K562 (cell line): Measurements from ENCODE around the gene ZNF667. TPM values are rescaled to one million over a fixed set of nuclear protein-coding genes. Genes with fewer than 3 reads are reported as not detected.

Experiments used
- ATAC-seq: fragments of 200-7000 bp; cut with Tn5 transposase; 3 replicates; pipeline ENCODE4 v1.9.1; 2020; ENCODE audit warnings: moderate library complexity
- BruUV-seq: library from RNA; stranded (reverse); fragments of 400-500 nt; replicated peaks from 2 replicates; lab custom pipeline; 2021; lab: Mats Ljungman, UMichigan
- CTCF ChIA-PET: fragments of 300-600 bp; formaldehyde crosslinking; extraction: SDS; loops from one replicate; lab custom pipeline; 2021; ENCODE audit warnings: low intra/inter-chr PET ratio; lab: Yijun Ruan, JAX
- POLR2A ChIA-PET: fragments of 300-600, 350-650 bp; sonication (Branson Sonifier 250); formaldehyde crosslinking; extraction: SDS; loops from one replicate; lab custom pipeline; 2021; ENCODE audit warnings: antibody characterized with exemption, inconsistent platforms; lab: Yijun Ruan, JAX
- DNase-seq, 4 experiments: peaks; one replicate each; pipeline versions ENCODE4 v3.0.0 to v3.0.0-alpha.2; 2011 to 2018; ENCODE audit warnings: low spot score in 3 of 4, mixed read lengths in 3 of 4; ENCODE audit errors: extremely low read depth in 1 of 4
- FAIRE-seq: peaks from 2 replicates; lab custom pipeline; 2011; peaks lifted over from hg19 to GRCh38; lab: Jason Lieb, UNC
- H2AFZ ChIP-seq: 2 replicates; pipeline ENCODE4 v1.6.0; 2011; ENCODE audit warnings: low read depth, low read length, control low read depth, inconsistent platforms
- H3K27ac ChIP-seq: fragments of 200-600 bp; 3 replicates; pipeline ENCODE4 v1.8.0; 2011; ENCODE audit warnings: low read depth, mild to moderate bottlenecking, control low read depth, inconsistent platforms, low read length, moderate library complexity, mixed read lengths; ENCODE audit errors: extremely low read depth
- H3K27me3 ChIP-seq, 2 experiments: fragments of 300-600 bp in 1 of 2; 2 replicates in 1 of 2; 3 replicates in 1 of 2; pipeline versions ENCODE4 v1.6.0 to v1.8.0; 2011; ENCODE audit warnings: inconsistent platforms in 2 of 2, low read length in 2 of 2, mild to moderate bottlenecking in 1 of 2, mixed read lengths in 1 of 2, moderate library complexity in 1 of 2; ENCODE audit not compliant: control insufficient read depth in 2 of 2, insufficient read depth in 2 of 2
- H3K36me3 ChIP-seq: fragments of 300-600 bp; 3 replicates; pipeline ENCODE4 v1.8.0; 2011; ENCODE audit warnings: mild to moderate bottlenecking, low read length, inconsistent platforms; ENCODE audit not compliant: control insufficient read depth, insufficient read depth
- H3K4me1 ChIP-seq, 2 experiments: fragments of 200-600 bp in 1 of 2; replicated peaks in 1 of 2; 2 replicates in 1 of 2; 3 replicates in 1 of 2; pipeline versions ENCODE4 v1.5.1 to v1.8.0; 2011; ENCODE audit warnings: inconsistent platforms in 2 of 2, low read length in 2 of 2, mild to moderate bottlenecking in 1 of 2, mixed read lengths in 1 of 2, moderate library complexity in 1 of 2; ENCODE audit not compliant: control insufficient read depth in 2 of 2, insufficient read depth in 2 of 2
- H3K4me2 ChIP-seq: 2 replicates; pipeline ENCODE4 v1.6.1; 2011; ENCODE audit warnings: low read length, control low read depth, inconsistent platforms, mixed read lengths; ENCODE audit not compliant: insufficient read depth
- H3K4me3 ChIP-seq: fragments of 200-600 bp; sonication (generic), shearing (Covaris generic); 2 replicates; pipeline ENCODE4 v1.5.1; 2016; ENCODE audit warnings: control low read depth, inconsistent platforms
- H3K79me2 ChIP-seq: fragments of 200-600 bp; 3 replicates; pipeline ENCODE4 v1.8.0; 2011; ENCODE audit warnings: low read length, inconsistent platforms; ENCODE audit not compliant: control insufficient read depth, insufficient read depth
- H3K9ac ChIP-seq, 2 experiments: 2 replicates each; pipeline versions ENCODE4 v1.6.0 to v1.6.1; 2011; ENCODE audit warnings: low read depth in 2 of 2, low read length in 2 of 2, control low read depth in 1 of 2, inconsistent platforms in 1 of 2, mild to moderate bottlenecking in 1 of 2, mixed read lengths in 1 of 2; ENCODE audit not compliant: insufficient read depth in 1 of 2
- H3K9me1 ChIP-seq: one replicate; pipeline ENCODE4 v1.6.0; 2011; ENCODE audit warnings: inconsistent platforms, mild to moderate bottlenecking, low read length, moderate library complexity; ENCODE audit not compliant: control insufficient read depth, insufficient read depth
- H3K9me3 ChIP-seq: replicated peaks from 2 replicates; pipeline ENCODE4 v1.5.1; 2011; ENCODE audit warnings: low read depth, low read length, inconsistent platforms; ENCODE audit not compliant: control insufficient read depth, insufficient read depth
- H4K20me1 ChIP-seq: replicated peaks from 2 replicates; pipeline ENCODE4 v1.6.1; 2011; ENCODE audit warnings: low read length, inconsistent platforms, mixed read lengths; ENCODE audit not compliant: control insufficient read depth, insufficient read depth
- BRCA1 ChIP-seq, 2 experiments: fragments of 450-650 bp in 1 of 2; sonication (generic) in 1 of 2; formaldehyde crosslinking in 1 of 2; IDR thresholded peaks; 2 replicates each; pipeline versions ENCODE4 v1.5.0 to v1.6.1; 2017 to 2020; ENCODE audit warnings: mild to moderate bottlenecking in 1 of 2, missing genetic modification reagents in 1 of 2
- CCNT2 ChIP-seq: IDR thresholded peaks from 2 replicates; pipeline ENCODE4 v1.6.1; 2011; ENCODE audit warnings: borderline replicate concordance, low read depth, mild to moderate bottlenecking, moderate library complexity, mixed read lengths, low read length; ENCODE audit not compliant: insufficient read length; ENCODE audit errors: extremely low read depth
- ELK3 ChIP-seq: fragments of 450-650 bp; formaldehyde crosslinking; IDR thresholded peaks from 2 replicates; pipeline ENCODE4 v1.4.0; 2020; ENCODE audit warnings: mild to moderate bottlenecking
- TRIM24 ChIP-seq, 2 experiments: fragments of 450-650 bp; IDR thresholded peaks; 2 replicates each; pipeline ENCODE4 v1.6.1; 2016
- VEZF1 ChIP-seq: fragments of 200-800 bp; sonication (Bioruptor generic); IDR thresholded peaks from 2 replicates; pipeline ENCODE4 v1.6.1; 2017; ENCODE audit warnings: missing genetic modification characterization, missing compliant biosample characterization
- ZNF212 ChIP-seq: fragments of 450-650 bp; formaldehyde crosslinking; IDR thresholded peaks from 2 replicates; pipeline ENCODE4 v1.4.0; 2020; ENCODE audit warnings: mild to moderate bottlenecking
- ZNF274 ChIP-seq: IDR thresholded peaks from 2 replicates; pipeline ENCODE4 v1.6.1; 2011; ENCODE audit warnings: low read depth, mild to moderate bottlenecking, low read length, moderate library complexity, borderline replicate concordance
- WGBS: fragments of 100-300 bp; shearing (Covaris generic); methylation state at CpG from one replicate; pipeline ENCODE4 v1.1.6; 2016; ENCODE audit warnings: low coverage, mixed read lengths; ENCODE audit not compliant: insufficient coverage; ENCODE audit errors: missing lambda C conversion rate; 5-methylcytosine and 5-hydroxymethylcytosine counted together
- in situ Hi-C: fragments of 300-500 bp; cut with MboI; formaldehyde crosslinking; loops from 4 replicates; pipeline ENCODE4 v1.15.0; 2018; ENCODE audit warnings: inconsistent platforms, mixed read lengths
- intact Hi-C: fragments of 100-400 bp; cut with micrococcal nuclease; formaldehyde crosslinking; loops from 2 replicates; pipeline ENCODE4 v1.14.2; 2022
- polyA plus RNA-seq, 8 experiments: library from polyadenylated mRNA; depleted of rRNA in 4 of 8; stranded (reverse) in 5 of 8; unstranded in 3 of 8; fragments of >200 nt; fragmentation: Nextera tagmentation in 2 of 8; fragmentation: Illumina TruSeq in 1 of 8; extraction: Ambion mirVana in 2 of 8; extraction: Trizol in 1 of 8; gene quantifications; 2 replicates each; pipeline versions ENCODE4 v1.2.1 to v1.2.3, GENCODE V29; 2011 to 2014; ENCODE audit warnings: inconsistent platforms in 1 of 8, missing spikeins in 1 of 8
- total RNA-seq, 7 experiments: library from RNA; depleted of rRNA in 6 of 7; stranded (reverse); fragments of >200 nt in 6 of 7; fragmentation: Illumina TruSeq in 2 of 7; extraction: Trizol in 2 of 7; gene quantifications; 2 replicates each; pipeline versions ENCODE4 v1.2.1 to v1.2.3, GENCODE V29; 2011 to 2021; ENCODE audit warnings: low replicate concordance in 1 of 7

Gene ZNF667
- total and polyA plus RNA-seq, 9 of the 15 experiments (the other 6 are each of a cell fraction or from before 2014, with no cell fraction given) = not detected

GRCh38 chr19:56441206-56441792 lies 35.8 kb downstream of the ZNF667 start:
- intact Hi-C loops = no loop called here

More at GRCh38 chr19:56441206-56441792, 35.8 kb downstream of the ZNF667 start:
- Histone ChIP-seq H3K4me3 (no peak overlapping the region), H4K20me1 (no peaks in the 10 kb centered on the region), H3K4me1 (no peaks in the 10 kb centered on the region), H3K4me2 (no peak overlapping the region), H3K9me1 (no peaks in the 10 kb centered on the region), H3K9ac (no peak overlapping the region), H3K79me2 (no peaks in the 10 kb centered on the region), H3K27me3 (no peaks in the 10 kb centered on the region), H2AFZ (no peak overlapping the region), H3K27ac (no peak overlapping the region), H3K9me3 (0 out of 2 replicates have a peak, but pooled peaks cover 2% of the 10 kb centered on the region), H3K36me3 (no peaks in the 10 kb centered on the region)
- ChIA-PET CTCF (no interaction called here), POLR2A (no interaction called here)
- no peak for ATAC-seq
- WGBS = under 1% methylated on average over 8 of the region's 8 CpGs
- no peak for FAIRE-seq
- in situ Hi-C loops = no loop called here
- BruUV-seq = no TSS peak
- no peak for DNase-seq
- TF ChIP-seq TRIM24 (IDR thresholded peaks at IDR 0.05) = no peak
- no peak for TF ChIP-seq CCNT2
- TF ChIP-seq ZNF212 (CRISPR knock-in tag) = no peak
- no peak for TF ChIP-seq VEZF1 (CRISPR knock-in tag)
- peak; percentile 92 for TF ChIP-seq ZNF274
- no peak for TF ChIP-seq ELK3 (CRISPR knock-in tag)
- no peak for TF ChIP-seq BRCA1 (IDR thresholded peaks at IDR 0.05)
- no peak for TF ChIP-seq BRCA1 (CRISPR knock-in tag; IDR thresholded peaks at IDR 0.05)
